ENCODE data around the gene LDLRAD4. TPM values are rescaled to one million over a fixed set of nuclear protein-coding genes. Genes with fewer than 3 reads are reported as not detected.

The LDLRAD4 gene
- total RNA-seq, 1 donor from 2014 or later, result 18.3 TPM

DNA sequence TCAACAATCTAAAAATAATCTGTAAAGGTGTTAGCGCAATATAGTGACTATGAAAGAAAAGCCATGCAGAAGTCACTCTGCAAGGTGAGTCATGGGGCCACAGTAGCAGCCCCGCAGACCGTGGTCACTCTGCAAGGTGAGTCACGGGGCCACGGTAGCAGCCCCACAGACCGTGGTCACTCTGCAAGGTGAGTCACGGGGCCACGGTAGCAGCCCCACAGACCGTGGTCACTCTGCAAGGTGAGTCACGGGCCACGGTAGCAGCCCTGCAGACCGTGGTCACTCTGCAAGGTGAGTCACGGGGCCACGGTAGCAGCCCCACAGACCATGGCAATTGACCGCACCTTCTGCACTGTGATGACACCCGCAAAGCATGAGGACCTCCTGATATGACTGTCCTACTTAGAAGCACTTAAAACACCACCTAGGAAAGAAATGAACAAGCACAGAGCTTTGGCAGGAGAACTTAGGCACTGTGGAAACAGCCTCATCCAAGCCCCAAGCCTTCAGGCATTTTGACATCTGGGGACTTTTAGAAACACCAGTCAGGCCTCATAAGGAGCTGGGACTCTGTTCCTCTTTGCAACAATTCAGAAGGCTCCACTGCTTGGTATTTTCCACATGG lies 70.1 kb downstream of the LDLRAD4 start:
- Histone ChIP-seq H3K9me3 (ENCODE audit: control insufficient read depth in 3 of 3, low read length in 3 of 3) (no peaks in the 10 kb centered on the region), H3K27me3 (ENCODE audit: control insufficient read depth in 3 of 3, insufficient read depth in 3 of 3, low read length in 3 of 3) (no peaks in the 10 kb centered on the region), H3K9ac (ENCODE audit: low read depth in 1 of 3, low read length in 3 of 3) (no peak overlapping the region), H3K4me3 (ENCODE audit: low read length in 3 of 3) (no peak overlapping the region), H3K27ac (ENCODE audit: low read depth, low read length) (no peak overlapping the region), H3K36me3 (ENCODE audit: control insufficient read depth in 3 of 3, insufficient read depth in 3 of 3, low read length in 3 of 3) (no peaks in the 10 kb centered on the region), H3K4me1 (ENCODE audit: control insufficient read depth in 3 of 3, insufficient read depth in 3 of 3, low read length in 3 of 3) (peaks cover 0 to 6% (median 2%) of the 10 kb centered on the region in 3 donors)

DNA sequence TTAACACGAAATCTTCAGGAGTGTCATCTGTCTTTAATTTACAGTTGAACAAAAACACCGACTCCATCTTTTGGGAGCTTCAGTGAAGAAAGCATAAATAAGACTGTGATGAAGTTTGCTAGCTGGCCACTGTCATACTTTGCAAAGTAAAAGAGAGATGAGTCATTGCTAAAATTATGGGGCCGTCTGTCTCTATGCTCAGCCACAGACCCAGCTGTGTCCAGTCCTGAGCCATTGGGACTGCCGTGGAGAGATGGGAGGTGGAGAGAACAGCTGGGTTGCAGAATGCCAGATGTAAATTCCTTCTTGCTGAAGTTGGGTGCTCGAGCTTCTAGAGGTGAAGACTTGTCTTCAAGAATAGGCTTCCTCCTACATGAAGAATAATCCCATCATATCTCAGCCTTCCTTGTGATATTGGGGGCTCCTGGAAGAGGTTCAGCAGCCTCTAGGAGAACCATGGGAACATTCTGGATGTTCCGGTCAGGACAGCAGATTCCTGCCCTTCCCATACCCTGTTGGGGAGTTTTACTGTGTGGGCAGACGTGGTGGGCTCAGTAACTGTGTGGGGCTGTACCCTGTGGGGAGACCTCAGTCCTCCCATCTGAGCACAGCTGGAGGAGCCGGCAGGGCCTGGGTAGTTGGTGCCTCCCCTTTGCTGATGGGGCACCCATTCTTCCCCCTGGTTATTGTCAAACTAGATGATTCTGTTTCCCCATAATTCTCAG lies 71.1 kb downstream of the LDLRAD4 start:
- Histone ChIP-seq H3K27me3 (ENCODE audit: control insufficient read depth in 3 of 3, insufficient read depth in 3 of 3, low read length in 3 of 3) (no peaks in the 10 kb centered on the region), H3K9ac (ENCODE audit: low read depth in 1 of 3, low read length in 3 of 3) (no peak overlapping the region), H3K9me3 (ENCODE audit: control insufficient read depth in 3 of 3, low read length in 3 of 3) (no peaks in the 10 kb centered on the region), H3K4me3 (ENCODE audit: low read length in 3 of 3) (no peak overlapping the region), H3K36me3 (ENCODE audit: control insufficient read depth in 3 of 3, insufficient read depth in 3 of 3, low read length in 3 of 3) (no peaks in the 10 kb centered on the region), H3K4me1 (ENCODE audit: control insufficient read depth in 3 of 3, insufficient read depth in 3 of 3, low read length in 3 of 3) (peaks cover 0 to 6% (median 2%) of the 10 kb centered on the region in 3 donors), H3K27ac (ENCODE audit: low read depth, low read length) (no peak overlapping the region)

DNA sequence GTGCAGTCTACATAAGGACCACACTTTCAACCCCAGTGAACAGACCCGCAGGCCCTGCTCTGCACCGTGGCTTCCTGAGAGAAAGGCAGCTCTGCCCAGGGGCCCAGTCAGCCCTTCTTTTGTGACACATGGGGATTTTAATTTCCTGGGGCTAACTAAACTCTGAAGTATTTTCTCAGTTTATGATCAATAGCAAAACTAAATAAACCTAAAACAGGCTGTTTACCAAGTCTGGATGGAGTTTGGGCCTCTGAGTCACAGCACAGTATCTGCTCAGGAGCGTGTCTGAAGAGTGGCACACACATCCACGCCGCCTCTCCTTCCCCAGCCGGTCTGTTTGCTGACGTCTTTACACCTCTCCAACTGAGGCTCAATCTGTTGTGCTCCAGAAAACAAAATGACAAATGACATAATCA lies 72.3 kb downstream of the LDLRAD4 start:
- H3K4me1 ChIP-seq (ENCODE audit: control insufficient read depth in 3 of 3, insufficient read depth in 3 of 3, low read length in 3 of 3), result peaks cover 0 to 6% (median 0%) of the 10 kb centered on the region in 3 donors
- no peak overlapping the region for H3K4me3 ChIP-seq (ENCODE audit: low read length in 3 of 3)
- no peaks in the 10 kb centered on the region for H3K9me3 ChIP-seq (ENCODE audit: control insufficient read depth in 3 of 3, low read length in 3 of 3)
- no peak overlapping the region for H3K9ac ChIP-seq (ENCODE audit: low read depth in 1 of 3, low read length in 3 of 3)
- H3K36me3 ChIP-seq (ENCODE audit: control insufficient read depth in 3 of 3, insufficient read depth in 3 of 3, low read length in 3 of 3), result no peaks in the 10 kb centered on the region
- H3K27ac ChIP-seq (ENCODE audit: low read depth, low read length), result no peak overlapping the region
- H3K27me3 ChIP-seq (ENCODE audit: control insufficient read depth in 3 of 3, insufficient read depth in 3 of 3, low read length in 3 of 3), result no peaks in the 10 kb centered on the region

DNA sequence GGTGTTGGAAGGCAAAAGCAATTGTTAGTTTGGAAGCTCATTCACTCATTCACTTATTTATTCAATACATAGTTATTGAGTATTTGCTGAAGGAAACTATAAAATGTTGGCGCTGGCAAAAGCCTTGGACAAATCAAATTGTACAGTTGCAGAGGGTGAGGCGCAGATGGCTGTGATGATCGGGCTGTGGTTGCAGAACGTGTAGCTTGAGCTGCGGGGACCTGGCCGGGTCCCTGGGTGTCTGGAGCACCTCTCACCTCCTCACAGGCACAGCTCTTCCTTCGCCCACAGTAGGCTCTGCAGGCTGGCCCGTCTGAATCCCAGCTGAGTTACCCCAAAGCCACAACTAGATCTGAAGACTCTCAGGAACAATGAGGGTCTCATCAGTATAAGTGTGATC lies 72.7 kb downstream of the LDLRAD4 start:
- no peak overlapping the region for H3K9ac ChIP-seq (ENCODE audit: low read depth in 1 of 3, low read length in 3 of 3)
- no peaks in the 10 kb centered on the region for H3K27me3 ChIP-seq (ENCODE audit: control insufficient read depth in 3 of 3, insufficient read depth in 3 of 3, low read length in 3 of 3)
- no peaks in the 10 kb centered on the region for H3K9me3 ChIP-seq (ENCODE audit: control insufficient read depth in 3 of 3, low read length in 3 of 3)
- peaks cover 0 to 6% (median 0%) of the 10 kb centered on the region in 3 donors for H3K4me1 ChIP-seq (ENCODE audit: control insufficient read depth in 3 of 3, insufficient read depth in 3 of 3, low read length in 3 of 3)
- H3K27ac ChIP-seq (ENCODE audit: low read depth, low read length), result no peak overlapping the region
- no peak overlapping the region for H3K4me3 ChIP-seq (ENCODE audit: low read length in 3 of 3)
- no peaks in the 10 kb centered on the region for H3K36me3 ChIP-seq (ENCODE audit: control insufficient read depth in 3 of 3, insufficient read depth in 3 of 3, low read length in 3 of 3)

DNA sequence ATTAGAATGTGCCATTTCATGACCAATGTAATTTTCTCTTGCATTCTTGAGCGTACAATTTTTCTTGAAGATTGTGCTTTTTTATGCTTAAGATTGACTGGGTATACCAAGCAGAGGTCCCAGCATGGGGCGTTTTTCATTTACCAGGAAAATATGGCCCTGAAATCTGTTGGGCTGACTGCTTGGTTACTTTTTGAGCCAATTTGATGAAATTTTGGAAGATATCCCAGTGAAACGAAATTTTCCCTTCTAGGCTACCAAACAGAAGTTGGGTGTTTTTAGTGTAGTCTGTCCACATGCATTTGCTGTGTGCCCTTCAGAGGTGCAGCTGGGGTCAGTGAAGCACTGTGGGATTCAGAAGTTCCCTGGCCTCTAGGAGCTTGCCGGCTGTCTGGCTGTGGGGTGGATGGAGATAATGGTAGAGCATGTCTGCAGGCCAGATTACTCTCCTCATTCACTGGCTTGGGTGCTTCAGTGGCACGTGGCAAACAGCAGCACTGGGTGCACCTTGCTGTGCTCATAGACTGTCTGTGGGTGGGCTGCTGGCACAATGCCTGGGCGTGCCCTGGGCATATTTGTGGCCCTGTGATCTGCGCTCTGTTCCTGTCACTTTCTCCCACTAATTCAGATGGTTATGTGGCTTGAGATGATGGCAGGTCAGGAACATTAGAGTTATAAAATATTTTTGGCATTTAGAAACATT lies 73.3 kb downstream of the LDLRAD4 start:
- Histone ChIP-seq H3K4me3 (ENCODE audit: low read length in 3 of 3) (no peak overlapping the region), H3K9ac (ENCODE audit: low read depth in 1 of 3, low read length in 3 of 3) (no peak overlapping the region), H3K4me1 (ENCODE audit: control insufficient read depth in 3 of 3, insufficient read depth in 3 of 3, low read length in 3 of 3) (peaks cover 0 to 6% (median 0%) of the 10 kb centered on the region in 3 donors), H3K9me3 (ENCODE audit: control insufficient read depth in 3 of 3, low read length in 3 of 3) (no peaks in the 10 kb centered on the region), H3K27me3 (ENCODE audit: control insufficient read depth in 3 of 3, insufficient read depth in 3 of 3, low read length in 3 of 3) (no peaks in the 10 kb centered on the region), H3K36me3 (ENCODE audit: control insufficient read depth in 3 of 3, insufficient read depth in 3 of 3, low read length in 3 of 3) (no peaks in the 10 kb centered on the region), H3K27ac (ENCODE audit: low read depth, low read length) (no peak overlapping the region)

DNA sequence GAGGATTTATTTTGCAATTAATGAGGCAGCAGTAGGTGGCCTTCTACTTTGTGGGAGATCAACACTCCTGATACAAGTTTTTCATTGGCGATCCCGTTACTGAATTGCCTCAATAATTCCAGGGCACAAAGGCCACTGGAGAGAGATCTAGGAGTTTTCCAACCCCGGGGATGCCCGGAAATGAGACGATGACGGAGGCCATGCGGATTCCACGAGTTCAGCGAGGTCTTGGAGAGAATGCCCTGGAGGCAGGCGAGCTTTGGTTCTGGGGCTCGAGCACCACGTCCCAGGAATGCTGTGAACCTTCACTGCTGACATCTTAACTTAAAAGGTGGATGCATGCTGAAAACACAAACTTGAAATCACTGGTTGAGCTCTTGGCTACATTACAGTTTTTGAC lies 74.2 kb downstream of the LDLRAD4 start:
- no peaks in the 10 kb centered on the region for H3K36me3 ChIP-seq (ENCODE audit: control insufficient read depth in 3 of 3, insufficient read depth in 3 of 3, low read length in 3 of 3)
- no peak overlapping the region for H3K27ac ChIP-seq (ENCODE audit: low read depth, low read length)
- no peak overlapping the region for H3K4me3 ChIP-seq (ENCODE audit: low read length in 3 of 3)
- no peaks in the 10 kb centered on the region for H3K27me3 ChIP-seq (ENCODE audit: control insufficient read depth in 3 of 3, insufficient read depth in 3 of 3, low read length in 3 of 3)
- H3K4me1 ChIP-seq (ENCODE audit: control insufficient read depth in 3 of 3, insufficient read depth in 3 of 3, low read length in 3 of 3), result peaks cover 0 to 6% (median 0%) of the 10 kb centered on the region in 3 donors
- no peak overlapping the region for H3K9ac ChIP-seq (ENCODE audit: low read depth in 1 of 3, low read length in 3 of 3)
- no peaks in the 10 kb centered on the region for H3K9me3 ChIP-seq (ENCODE audit: control insufficient read depth in 3 of 3, low read length in 3 of 3)

DNA sequence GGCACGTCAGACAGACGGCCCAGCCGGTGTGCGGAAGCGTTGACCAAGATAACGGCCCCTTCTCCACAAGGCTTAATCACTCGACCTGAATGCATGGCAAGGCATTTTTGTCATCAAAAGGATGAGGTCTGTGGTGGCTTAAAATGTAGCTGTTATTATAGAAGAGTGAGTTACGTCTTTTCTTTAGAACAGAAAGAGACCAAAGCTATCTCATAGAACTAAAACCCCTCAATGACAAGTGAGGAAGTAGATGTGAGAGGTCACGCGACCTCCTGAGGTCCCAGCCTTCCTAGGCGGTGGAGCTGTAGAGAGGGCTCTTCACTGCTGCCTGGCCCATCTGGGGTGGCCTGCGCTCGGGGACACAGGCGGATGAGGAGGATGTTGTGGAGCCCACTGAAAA lies 75.7 kb downstream of the LDLRAD4 start:
- no peak overlapping the region for H3K9ac ChIP-seq (ENCODE audit: low read depth in 1 of 3, low read length in 3 of 3)

DNA sequence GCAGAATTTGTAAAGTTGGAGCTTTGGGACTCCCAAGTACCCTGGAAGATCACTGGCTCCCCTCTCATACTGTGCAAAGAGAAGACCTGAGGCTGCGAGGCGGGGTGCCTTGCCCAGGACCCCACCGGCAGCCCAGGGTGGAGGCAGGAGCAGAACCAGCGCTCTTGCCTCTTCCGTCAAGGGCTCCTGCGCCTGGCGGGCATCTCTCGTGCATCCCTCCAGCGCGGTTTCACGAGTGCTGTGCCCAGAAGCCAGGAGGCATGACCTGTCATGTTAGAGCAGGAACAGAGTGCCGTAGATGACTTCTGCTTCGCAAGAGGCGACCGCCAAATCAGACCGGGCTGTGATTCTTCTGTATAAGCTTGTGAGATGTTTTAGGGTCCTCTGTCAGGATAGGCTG lies 77.3 kb downstream of the LDLRAD4 start:
- H3K27ac ChIP-seq (ENCODE audit: low read depth, low read length), result no peak overlapping the region
- peaks cover 0 to 13% (median 9%) of the 10 kb centered on the region in 3 donors for H3K4me1 ChIP-seq (ENCODE audit: control insufficient read depth in 3 of 3, insufficient read depth in 3 of 3, low read length in 3 of 3)
- no peak overlapping the region for H3K9ac ChIP-seq (ENCODE audit: low read depth in 1 of 3, low read length in 3 of 3)
- no peak overlapping the region for H3K4me3 ChIP-seq (ENCODE audit: low read length in 3 of 3)
- no peaks in the 10 kb centered on the region for H3K27me3 ChIP-seq (ENCODE audit: control insufficient read depth in 3 of 3, insufficient read depth in 3 of 3, low read length in 3 of 3)
- no peaks in the 10 kb centered on the region for H3K36me3 ChIP-seq (ENCODE audit: control insufficient read depth in 3 of 3, insufficient read depth in 3 of 3, low read length in 3 of 3)
- H3K9me3 ChIP-seq (ENCODE audit: control insufficient read depth in 3 of 3, low read length in 3 of 3), result no peaks in the 10 kb centered on the region

More for the DNA sequence above, 75.7 kb downstream of the LDLRAD4 start:
- H3K36me3 ChIP-seq (ENCODE audit: control insufficient read depth in 3 of 3, insufficient read depth in 3 of 3, low read length in 3 of 3), result no peaks in the 10 kb centered on the region
- H3K4me3 ChIP-seq (ENCODE audit: low read length in 3 of 3), result no peak overlapping the region
- no peak overlapping the region for H3K27ac ChIP-seq (ENCODE audit: low read depth, low read length)
- H3K9me3 ChIP-seq (ENCODE audit: control insufficient read depth in 3 of 3, low read length in 3 of 3), result no peaks in the 10 kb centered on the region
- no peaks in the 10 kb centered on the region for H3K27me3 ChIP-seq (ENCODE audit: control insufficient read depth in 3 of 3, insufficient read depth in 3 of 3, low read length in 3 of 3)
- peaks cover 0 to 6% (median 0%) of the 10 kb centered on the region in 3 donors for H3K4me1 ChIP-seq (ENCODE audit: control insufficient read depth in 3 of 3, insufficient read depth in 3 of 3, low read length in 3 of 3)

DNA sequence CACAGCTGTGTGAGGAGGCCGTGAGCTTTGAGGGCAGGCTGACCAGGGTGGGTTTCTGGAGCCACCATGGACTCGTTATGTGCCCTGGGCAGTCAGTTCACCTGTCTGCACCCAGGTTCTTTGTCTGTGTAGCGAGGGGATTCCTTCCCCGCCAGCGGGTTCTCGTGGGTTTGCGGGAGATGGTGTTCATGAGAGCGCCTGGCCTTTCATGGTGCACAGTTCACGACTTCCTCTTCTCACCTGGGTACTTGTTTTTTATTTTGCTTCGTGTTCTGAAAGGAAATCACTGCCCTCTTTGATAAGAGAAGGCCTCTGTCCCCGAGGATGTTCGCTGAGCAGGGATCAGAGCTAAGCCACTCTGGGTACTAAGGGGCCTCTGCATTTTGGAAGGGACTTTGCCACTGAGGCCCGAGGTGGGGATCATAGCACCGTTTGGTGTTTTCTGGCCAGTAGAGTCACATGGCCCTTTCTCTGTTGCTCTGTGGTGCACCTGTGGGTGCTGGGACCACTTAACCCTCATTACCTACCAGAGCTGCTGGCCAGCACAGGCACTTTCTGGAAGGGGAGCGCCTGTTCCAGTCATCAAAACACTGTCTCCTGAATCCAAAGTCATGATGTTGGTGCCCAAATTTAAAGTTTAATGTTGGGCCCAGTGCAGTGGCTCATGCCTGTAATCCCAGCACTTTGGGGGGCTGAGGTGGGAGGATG lies 78.5 kb downstream of the LDLRAD4 start:
- H3K36me3 ChIP-seq (ENCODE audit: control insufficient read depth in 3 of 3, insufficient read depth in 3 of 3, low read length in 3 of 3), result no peaks in the 10 kb centered on the region
- H3K27ac ChIP-seq (ENCODE audit: low read depth, low read length), result no peak overlapping the region
- no peak overlapping the region for H3K9ac ChIP-seq (ENCODE audit: low read depth in 1 of 3, low read length in 3 of 3)
- H3K9me3 ChIP-seq (ENCODE audit: control insufficient read depth in 3 of 3, low read length in 3 of 3), result no peaks in the 10 kb centered on the region
- peaks cover under 1 to 23% (median 16%) of the 10 kb centered on the region in 3 donors for H3K4me1 ChIP-seq (ENCODE audit: control insufficient read depth in 3 of 3, insufficient read depth in 3 of 3, low read length in 3 of 3)
- H3K27me3 ChIP-seq (ENCODE audit: control insufficient read depth in 3 of 3, insufficient read depth in 3 of 3, low read length in 3 of 3), result no peaks in the 10 kb centered on the region
- no peak overlapping the region for H3K4me3 ChIP-seq (ENCODE audit: low read length in 3 of 3)

Measured in skeletal muscle tissue (tissue), 4 donors.